DOHH2 (cell line): Measurements from ENCODE around the gene C3orf52.

ENCODE experiments used
- H3F3A ChIP-seq: fragments of 200-600 bp; sonication (generic), shearing (Covaris generic); 2 replicates; pipeline ENCODE4 v1.6.0; 2016; ENCODE audit warnings: antibody characterized with exemption, mild to moderate bottlenecking; ENCODE audit not compliant: control insufficient read depth, insufficient read depth
- H3K27ac ChIP-seq: fragments of 200-600 bp; sonication (generic); 2 replicates; pipeline ENCODE4 v1.5.1; 2014; ENCODE audit warnings: low read depth, mild to moderate bottlenecking, low read length, moderate library complexity
- H3K27me3 ChIP-seq: fragments of 200-600 bp; sonication (generic); 2 replicates; pipeline ENCODE4 v1.6.1; 2014; ENCODE audit warnings: mild to moderate bottlenecking, low read length, mixed read lengths; ENCODE audit not compliant: control insufficient read depth
- H3K36me3 ChIP-seq: fragments of 200-600 bp; sonication (generic); 2 replicates; pipeline ENCODE4 v1.6.1; 2014; ENCODE audit warnings: mild to moderate bottlenecking, low read length, moderate library complexity, mixed read lengths; ENCODE audit not compliant: control insufficient read depth
- H3K4me1 ChIP-seq: fragments of 200-600 bp; sonication (generic); 2 replicates; pipeline ENCODE4 v1.6.1; 2014; ENCODE audit warnings: mild to moderate bottlenecking, low read length, mixed read lengths; ENCODE audit not compliant: control insufficient read depth
- H3K4me2 ChIP-seq: fragments of 200-600 bp; sonication (generic); 2 replicates; pipeline ENCODE4 v1.6.0; 2014; ENCODE audit warnings: mild to moderate bottlenecking, low read length, moderate library complexity
- H3K4me3 ChIP-seq: fragments of 200-600 bp; sonication (generic); 2 replicates; pipeline ENCODE4 v1.5.1; 2014; ENCODE audit warnings: mild to moderate bottlenecking, low read length, mixed read lengths
- H3K79me2 ChIP-seq: fragments of 200-600 bp; sonication (generic); 2 replicates; pipeline ENCODE4 v1.6.1; 2014; ENCODE audit warnings: mild to moderate bottlenecking, low read length, mixed read lengths; ENCODE audit not compliant: control insufficient read depth
- H3K9me2 ChIP-seq: fragments of 200-600 bp; sonication (generic); replicated peaks from 2 replicates; pipeline ENCODE4 v1.6.1; 2014; ENCODE audit warnings: mild to moderate bottlenecking, low read length, mixed read lengths; ENCODE audit not compliant: control insufficient read depth
- H3K9me3 ChIP-seq: fragments of 200-600 bp; sonication (generic); 2 replicates; pipeline ENCODE4 v1.6.1; 2014; ENCODE audit warnings: antibody characterized with exemption, low read length, mixed read lengths; ENCODE audit not compliant: control insufficient read depth, insufficient read depth
- H4K20me1 ChIP-seq: fragments of 200-600 bp; sonication (generic); 2 replicates; pipeline ENCODE4 v1.6.0; 2014; ENCODE audit warnings: low read depth, mild to moderate bottlenecking, antibody characterized with exemption, low read length, moderate library complexity; ENCODE audit not compliant: control insufficient read depth, insufficient read depth
- CTCF ChIP-seq: fragments of 200-600 bp; sonication (generic); IDR thresholded peaks from one replicate; pipeline ENCODE4 v1.5.1; 2014; ENCODE audit warnings: antibody characterized with exemption, mild to moderate bottlenecking, low read depth, low read length; ENCODE audit not compliant: poor library complexity, severe bottlenecking
- EZH2phosphoT487 ChIP-seq: fragments of 200-600 bp; sonication (generic); IDR thresholded peaks from 2 replicates; pipeline ENCODE4 v1.6.1; 2017; ENCODE audit warnings: borderline replicate concordance, mild to moderate bottlenecking, antibody characterized with exemption, low read length, moderate library complexity, mixed read lengths

The C3orf52 gene

GRCh38 chr3:112101916-112102315 is 15.7 kb downstream of the C3orf52 start:
- TF ChIP-seq EZH2phosphoT487, result no peak
- TF ChIP-seq CTCF, result no peak
- Histone ChIP-seq H3K27ac (no peak overlapping the region), H3K79me2 (no peaks in the 10 kb centered on the region), H3K4me1 (no peaks in the 10 kb centered on the region), H3K36me3 (0 out of 2 replicates have a peak, but pooled peaks cover 5% of the 10 kb centered on the region), H3K27me3 (no peaks in the 10 kb centered on the region), H3K4me3 (no peak overlapping the region), H4K20me1 (no peaks in the 10 kb centered on the region), H3F3A (no peaks in the 10 kb centered on the region), H3K9me3 (no peaks in the 10 kb centered on the region), H3K4me2 (no peak overlapping the region), H3K9me2 (no peaks in the 10 kb centered on the region)

- no peak overlapping the region for H3K4me2 ChIP-seq
- peaks cover 14% of the 10 kb centered on the region for H3K36me3 ChIP-seq
- H3K9me3 ChIP-seq, result no peaks in the 10 kb centered on the region
- no peaks in the 10 kb centered on the region for H3F3A ChIP-seq
- H3K79me2 ChIP-seq, result no peaks in the 10 kb centered on the region
- H3K9me2 ChIP-seq, result no peaks in the 10 kb centered on the region
- no peaks in the 10 kb centered on the region for H3K27me3 ChIP-seq
- TF ChIP-seq CTCF (no peak), EZH2phosphoT487 (no peak)
- no peak overlapping the region for H3K4me3 ChIP-seq
- no peak overlapping the region for H3K27ac ChIP-seq
- H3K4me1 ChIP-seq, result peaks cover 21% of the 10 kb centered on the region
- no peaks in the 10 kb centered on the region for H4K20me1 ChIP-seq
Measured at GRCh38 chr3:112104774-112105173, 18.6 kb downstream of the C3orf52 start.

GRCh38 chr3:112109322-112109721 is 23.1 kb downstream of the C3orf52 start:
- peak overlapping the region; percentile 31 for H3K4me3 ChIP-seq
- peaks cover 56% of the 10 kb centered on the region for H3K4me1 ChIP-seq
- H3K9me2 ChIP-seq, result no peaks in the 10 kb centered on the region
- H3F3A ChIP-seq, result peaks cover 15% of the 10 kb centered on the region
- H3K27me3 ChIP-seq, result no peaks in the 10 kb centered on the region
- peaks cover 34% of the 10 kb centered on the region for H3K36me3 ChIP-seq
- peaks cover 5% of the 10 kb centered on the region for H3K79me2 ChIP-seq
- TF ChIP-seq EZH2phosphoT487 (no peak), CTCF (no peak)
- H3K4me2 ChIP-seq, result peak overlapping the region; percentile 59
- H3K27ac ChIP-seq, result peak overlapping the region; percentile 71
- H3K9me3 ChIP-seq, result no peaks in the 10 kb centered on the region
- no peaks in the 10 kb centered on the region for H4K20me1 ChIP-seq
